IMR-90 (cell line): ENCODE measurements around the gene PRKD1. TPM values are rescaled to one million over a fixed set of nuclear protein-coding genes. Genes with fewer than 3 reads are reported as not detected.

ENCODE experiments used
- ATAC-seq: fragments of 200-7000 bp; cut with Tn5 transposase; 2 replicates; pipeline ENCODE4 v1.9.1; 2020; ENCODE audit warnings: low read depth, mild to moderate bottlenecking, moderate library complexity
- BruUV-seq: library from RNA; stranded (reverse); fragments of 400-500 nt; replicated peaks from 2 replicates; lab custom pipeline; 2021; lab: Mats Ljungman, UMichigan
- CTCF ChIA-PET: fragments of 300-600 bp; formaldehyde crosslinking; extraction: SDS; loops from one replicate; lab custom pipeline; 2021; ENCODE audit warnings: antibody characterized with exemption; lab: Yijun Ruan, JAX
- POLR2A ChIA-PET: fragments of 300-600 bp; sonication (Branson Sonifier 250); formaldehyde crosslinking; loops from one replicate; lab custom pipeline; 2022; ENCODE audit warnings: antibody characterized with exemption; ENCODE audit not compliant: unreplicated experiment; lab: Charles Lee
- DNase-seq: peaks from one replicate; pipeline ENCODE4 v3.0.0; 2013
- H2AFZ ChIP-seq: replicated peaks from 2 replicates; pipeline ENCODE3; 2013; ENCODE audit warnings: low read length, mild to moderate bottlenecking; ENCODE audit not compliant: poor library complexity
- H2AK5ac ChIP-seq: 2 replicates; pipeline ENCODE4 v1.6.1; 2013; ENCODE audit warnings: low read depth, low read length, inconsistent platforms
- H2AK9ac ChIP-seq: replicated peaks from 2 replicates; pipeline ENCODE3; 2013; ENCODE audit warnings: mild to moderate bottlenecking, low read depth, low read length, moderate library complexity; ENCODE audit not compliant: poor library complexity
- H2BK120ac ChIP-seq: 2 replicates; pipeline ENCODE4 v1.6.1; 2013; ENCODE audit warnings: low read depth, low read length, inconsistent platforms
- H2BK15ac ChIP-seq: 3 replicates; pipeline ENCODE4 v1.6.1; 2013; ENCODE audit warnings: low read depth, low read length, inconsistent platforms
- H2BK20ac ChIP-seq: 2 replicates; pipeline ENCODE4 v1.6.1; 2013; ENCODE audit warnings: low read depth, mild to moderate bottlenecking, inconsistent platforms, low read length, moderate library complexity
- H2BK5ac ChIP-seq: 2 replicates; pipeline ENCODE4 v1.6.1; 2013; ENCODE audit warnings: mild to moderate bottlenecking, low read depth, low read length, inconsistent platforms; ENCODE audit not compliant: poor library complexity, severe bottlenecking
- H3K14ac ChIP-seq: replicated peaks from 2 replicates; pipeline ENCODE4 v1.6.1; 2013; ENCODE audit warnings: low read depth, low read length, inconsistent platforms
- H3K18ac ChIP-seq: 2 replicates; pipeline ENCODE4 v1.6.1; 2013; ENCODE audit warnings: low read depth, low read length, control low read depth
- H3K23ac ChIP-seq: 2 replicates; pipeline ENCODE4 v1.6.1; 2013; ENCODE audit warnings: low read depth, low read length, inconsistent platforms
- H3K27ac ChIP-seq: 2 replicates; pipeline ENCODE4 v1.5.1; 2013; ENCODE audit warnings: mild to moderate bottlenecking, control low read depth, low read length; ENCODE audit not compliant: insufficient read depth
- H3K27me3 ChIP-seq: 2 replicates; pipeline ENCODE4 v1.6.1; 2013; ENCODE audit warnings: low read length; ENCODE audit not compliant: control insufficient read depth, insufficient read depth
- H3K36me3 ChIP-seq: 2 replicates; pipeline ENCODE4 v1.6.1; 2013; ENCODE audit warnings: low read length, mixed read lengths; ENCODE audit not compliant: control insufficient read depth, insufficient read depth
- H3K4ac ChIP-seq: 2 replicates; pipeline ENCODE4 v1.6.1; 2013; ENCODE audit warnings: low read depth, low read length, inconsistent platforms
- H3K4me1 ChIP-seq: 2 replicates; pipeline ENCODE4 v1.6.1; 2013; ENCODE audit warnings: low read length, mixed read lengths; ENCODE audit not compliant: control insufficient read depth, insufficient read depth
- H3K4me2 ChIP-seq: 2 replicates; pipeline ENCODE4 v1.6.1; 2013; ENCODE audit warnings: low read depth, mild to moderate bottlenecking, control low read depth, low read length, moderate library complexity
- H3K4me3 ChIP-seq: 2 replicates; pipeline ENCODE4 v1.5.1; 2013; ENCODE audit warnings: low read depth, mild to moderate bottlenecking, control low read depth, low read length, moderate library complexity; ENCODE audit not compliant: insufficient read depth
- H3K56ac ChIP-seq: 2 replicates; pipeline ENCODE4 v1.6.1; 2013; ENCODE audit warnings: low read length, inconsistent platforms; ENCODE audit not compliant: insufficient read depth; ENCODE audit errors: extremely low read depth
- H3K79me1 ChIP-seq, 2 experiments: 2 replicates each; pipeline ENCODE4 v1.6.1; 2013; ENCODE audit warnings: low read length in 2 of 2, inconsistent platforms in 1 of 2, low read depth in 1 of 2
- H3K9ac ChIP-seq: 2 replicates; pipeline ENCODE4 v1.6.1; 2013; ENCODE audit warnings: low read depth, low read length, control low read depth
- H3K9me1 ChIP-seq: 2 replicates; pipeline ENCODE4 v1.6.1; 2013; ENCODE audit warnings: low read length, inconsistent platforms; ENCODE audit not compliant: insufficient read depth
- H3K9me3 ChIP-seq: 2 replicates; pipeline ENCODE4 v1.6.1; 2013; ENCODE audit warnings: low read length; ENCODE audit not compliant: control insufficient read depth, insufficient read depth
- H4K20me1 ChIP-seq: 2 replicates; pipeline ENCODE4 v1.6.1; 2013; ENCODE audit warnings: low read length, inconsistent platforms; ENCODE audit not compliant: insufficient read depth
- H4K5ac ChIP-seq: 2 replicates; pipeline ENCODE4 v1.6.1; 2013; ENCODE audit warnings: mild to moderate bottlenecking, low read depth, low read length, control low read depth
- H4K8ac ChIP-seq, 2 experiments: 2 replicates each; pipeline ENCODE4 v1.6.1; 2013; ENCODE audit warnings: low read depth in 2 of 2, low read length in 2 of 2, control low read depth in 1 of 2, inconsistent platforms in 1 of 2
- H4K91ac ChIP-seq: 2 replicates; pipeline ENCODE4 v1.6.1; 2013; ENCODE audit warnings: low read depth, low read length, inconsistent platforms; ENCODE audit not compliant: insufficient read depth
- CEBPB ChIP-seq: IDR thresholded peaks from 2 replicates; pipeline ENCODE4 v1.6.1; 2012; ENCODE audit warnings: low read depth, low read length, improper control_type of control experiment
- CHD1 ChIP-seq: IDR thresholded peaks from 2 replicates; pipeline ENCODE4 v1.6.1; 2012; ENCODE audit warnings: low read depth, low read length, improper control_type of control experiment
- ELK1 ChIP-seq: fragments of 150-350 bp; IDR thresholded peaks from 2 replicates; pipeline ENCODE4 v1.6.1; 2016; ENCODE audit warnings: low read depth, mild to moderate bottlenecking, low read length, moderate library complexity, borderline replicate concordance
- FOS ChIP-seq: fragments of 150-350 bp; IDR thresholded peaks from 2 replicates; pipeline ENCODE4 v1.6.1; 2016; ENCODE audit warnings: low read depth, low read length
- MAFK ChIP-seq: IDR thresholded peaks from 2 replicates; pipeline ENCODE4 v1.6.1; 2012; ENCODE audit warnings: low read depth, low read length, improper control_type of control experiment
- NFE2L2 ChIP-seq: fragments of 150-350 bp; IDR thresholded peaks from 2 replicates; pipeline ENCODE4 v1.6.1; 2016; ENCODE audit warnings: low read depth, mild to moderate bottlenecking, low read length
- POLR2A ChIP-seq: IDR thresholded peaks from 2 replicates; pipeline ENCODE4 v1.6.1; 2012; ENCODE audit warnings: mild to moderate bottlenecking, low read depth, low read length
- RAD21 ChIP-seq: IDR thresholded peaks from 2 replicates; pipeline ENCODE4 v1.6.1; 2012; ENCODE audit warnings: low read length, improper control_type of control experiment
- RCOR1 ChIP-seq: IDR thresholded peaks from 2 replicates; pipeline ENCODE4 v1.6.1; 2012; ENCODE audit warnings: mild to moderate bottlenecking, low read length, improper control_type of control experiment; ENCODE audit not compliant: insufficient replicate concordance
- RFX5 ChIP-seq: IDR thresholded peaks from 2 replicates; pipeline ENCODE4 v1.8.0; 2012; ENCODE audit warnings: low read depth, mild to moderate bottlenecking, low read length, moderate library complexity
- SMC3 ChIP-seq: fragments of 150-350 bp; IDR thresholded peaks from 2 replicates; pipeline ENCODE4 v1.6.1; 2016; ENCODE audit warnings: low read depth, mild to moderate bottlenecking, antibody characterized with exemption, low read length, moderate library complexity
- USF2 ChIP-seq: fragments of 150-350 bp; IDR thresholded peaks from 2 replicates; pipeline ENCODE4 v1.6.1; 2017; ENCODE audit warnings: mild to moderate bottlenecking, antibody characterized with exemption, low read length, low read depth
- WGBS, 2 experiments: methylation state at CpG; one replicate each; pipeline versions ENCODE4 v1.1.5 to v1.1.7; 2013; ENCODE audit warnings: missing lambda C conversion rate in 2 of 2; ENCODE audit not compliant: insufficient read length in 1 of 2; ENCODE audit errors: extremely low coverage in 2 of 2; 5-methylcytosine and 5-hydroxymethylcytosine counted together
- dilution Hi-C: fragments of 300-500 bp; cut with HindIII; formaldehyde crosslinking; loops from one replicate; pipeline ENCODE4 v1.14.3; 2018; ENCODE audit warnings: low sequenced_read_pairs; ENCODE audit not compliant: unreplicated experiment
- in situ Hi-C: fragments of 300-500 bp; cut with MboI; formaldehyde crosslinking; loops from 3 replicates; pipeline ENCODE4 v1.14.3; 2019; ENCODE audit warnings: low sequenced_read_pairs, inconsistent platforms, mixed read lengths
- intact Hi-C: fragments of 100-400 bp; cut with micrococcal nuclease; formaldehyde crosslinking; loops from 2 replicates; pipeline ENCODE4 v1.10.0; 2022
- polyA plus RNA-seq, 3 experiments: library from polyadenylated mRNA; depleted of rRNA; stranded (reverse); fragments of >200 nt; gene quantifications; 2 replicates each; pipeline ENCODE4 v1.2.3, GENCODE V29; 2012; ENCODE audit warnings: low replicate concordance in 1 of 3
- total RNA-seq: library from RNA; depleted of rRNA; stranded (reverse); fragments of >200 nt; gene quantifications from 2 replicates; pipeline ENCODE4 v1.2.3, GENCODE V29; 2012

The PRKD1 gene
- total and polyA plus RNA-seq, 2 of the 4 experiments (the other 2 are of a cell fraction), result 12.9 to 14.2 TPM

- peak; percentile 49 for DNase-seq
- Histone ChIP-seq H2AK5ac (no peak overlapping the region), H4K91ac (no peak overlapping the region), H3K4me1 (peaks cover 5% of the 10 kb centered on the region), H3K4me2 (peak overlapping the region; percentile 99), H3K27me3 (no peaks in the 10 kb centered on the region), H2AFZ (no peak overlapping the region), H4K8ac (no peak overlapping the region), H2BK120ac (no peak overlapping the region), H3K9me1 (peaks cover 9% of the 10 kb centered on the region), H3K9ac (no peak overlapping the region), H4K5ac (no peak overlapping the region), H2AK9ac (no peak overlapping the region), H3K4me3 (peak overlapping the region; percentile 75), H2BK5ac (no peak overlapping the region), H3K27ac (no peak overlapping the region), H3K9me3 (no peaks in the 10 kb centered on the region), H2BK15ac (no peak overlapping the region), H2BK20ac (no peak overlapping the region), H3K18ac (no peak overlapping the region), H3K14ac (no peak overlapping the region), H3K56ac (no peak overlapping the region), H3K4ac (no peak overlapping the region), H4K20me1 (peaks cover 17% of the 10 kb centered on the region; the same call in 1 of the 2 replicates), H3K79me1 (peaks cover 11 to 39% of the 10 kb centered on the region in 2 experiments), H3K36me3 (no peaks in the 10 kb centered on the region), H3K23ac (peak overlapping the region; percentile 94; the same call in 1 of the 2 replicates)
- TF ChIP-seq FOS (no peak), RAD21 (no peak), NFE2L2 (no peak), RFX5 (no peak), POLR2A (no peak), ELK1 (no peak), SMC3 (no peak), MAFK (no peak), RCOR1 (no peak), USF2 (no peak), CEBPB (no peak), CHD1 (no peak)
- intact Hi-C loops (loop anchor here (2.0 to 10.0 kb wide), 6 partner anchors 82 to 1171 kb away; no protein-coding TSS in a partner anchor), in situ Hi-C loops (no loop called here), dilution Hi-C loops (no loop called here)
- ChIA-PET CTCF (interaction anchor here (0.6 kb wide), 1 partner anchor 289 kb away, joined by 3 read pairs; no protein-coding TSS in a partner anchor), POLR2A (no interaction called here)
- no TSS peak for BruUV-seq
- ATAC-seq, result no peak; the same call in 1 of the 2 replicates
- no CpG with 5 or more reads among the region's 3 CpGs for WGBS, 2 experiments
Measured at GRCh38 chr14:29925736-29926135, 1.9 kb downstream of the PRKD1 start.
